ENCODE data around the gene AKAP13. TPM values are rescaled to one million over a fixed set of nuclear protein-coding genes. Genes with fewer than 3 reads are reported as not detected.
"Not testable (repeated sequence)": the region's sequence is repeated elsewhere in the genome, so short reads cannot be mapped to it uniquely, and the experiment has no call there.

AKAP13 gene
- total and polyA plus RNA-seq, 2 of the 13 experiments (the other 11 are each of a cell fraction or from before 2014, with no cell fraction given), result 6.7 to 27.1 TPM

- H3K27ac ChIP-seq (ENCODE audit: extremely low read length, insufficient read depth, low read length); H3K4me3 ChIP-seq (replicated peaks in 1 of 3; ENCODE audit: insufficient read depth in 1 of 3, low read depth in 2 of 3, low read length in 3 of 3); H3K4me2 ChIP-seq (ENCODE audit: low read depth, low read length); intact Hi-C loops (cut with micrococcal nuclease; ENCODE audit: unreplicated experiment); H2AFZ ChIP-seq (ENCODE audit: low read length); FAIRE-seq; in situ Hi-C loops (cut with HindIII; ENCODE audit: extremely low pct_ligation_motif_present, low pct_unique_long_range_greater_than_20kb); BruUV-seq (replicated peaks); H3K27me3 ChIP-seq (ENCODE audit: control insufficient read depth in 1 of 2, insufficient read depth in 2 of 2, low read length in 2 of 2); CTCF ChIA-PET (ENCODE audit: low intra/inter-chr PET ratio, low total read pairs); H3K79me2 ChIP-seq (ENCODE audit: insufficient read depth, low read length); H3K9me3 ChIP-seq (ENCODE audit: low read length); H3K9ac ChIP-seq (ENCODE audit: insufficient read depth, low read depth, low read length); H4K20me1 ChIP-seq (ENCODE audit: insufficient read depth, low read length); H3K36me3 ChIP-seq (replicated peaks in 1 of 2; ENCODE audit: control insufficient read depth in 1 of 2, insufficient read depth in 2 of 2, low read length in 2 of 2); TF ChIP-seq SOX6 (IDR thresholded peaks at IDR 0.05); FOXP1 (IDR thresholded peaks at IDR 0.05); EP300 (CRISPR knock-in tag; IDR thresholded peaks at IDR 0.05; ENCODE audit: borderline replicate concordance); ATF7 (CRISPR knock-in tag; IDR thresholded peaks at IDR 0.05): not testable (repeated sequence)
- ATAC-seq (peak; percentile 51), DNase-seq (ENCODE audit: low spot score) (peak; percentile 69)
- peaks cover 58% of the 10 kb centered on the region for H3K4me1 ChIP-seq (ENCODE audit: insufficient read depth, low read length)
- 82% methylated on average over 1 of the region's 1 CpG for WGBS (ENCODE audit: low lambda C conversion rate)
- POLR2A ChIA-PET, result interaction anchor here (0.9 kb wide), 1 partner anchor 10 kb away, joined by 3 read pairs; no protein-coding TSS in a partner anchor
- TF ChIP-seq HNF4A (CRISPR knock-in tag; IDR thresholded peaks at IDR 0.05) (0 out of 2 replicates have a peak, but pooled peaks have one; percentile 15), FOSL2 (CRISPR knock-in tag; IDR thresholded peaks at IDR 0.05) (peak; percentile 69), POGZ (CRISPR knock-in tag; IDR thresholded peaks at IDR 0.05) (0 out of 2 replicates have a peak, but pooled peaks have one; percentile 21), TFE3 (CRISPR knock-in tag; IDR thresholded peaks at IDR 0.05) (peak; percentile 65), SOX6 (CRISPR knock-in tag; IDR thresholded peaks at IDR 0.05) (peak; percentile 81), NR2F2 (IDR thresholded peaks at IDR 0.05; ENCODE audit: borderline replicate concordance, low read depth) (0 out of 2 replicates have a peak, but pooled peaks have one; percentile 50), FOXP1 (CRISPR knock-in tag; IDR thresholded peaks at IDR 0.05) (peak; percentile 29; the same call in 1 of the 2 replicates), ESRRA (CRISPR knock-in tag; IDR thresholded peaks at IDR 0.05; ENCODE audit: low read depth) (0 out of 2 replicates have a peak, but pooled peaks have one; percentile 37), NR2F6 (IDR thresholded peaks at IDR 0.05) (peak; percentile 79), NR2F6 (CRISPR knock-in tag; IDR thresholded peaks at IDR 0.05) (peak; percentile 82), NCOA2 (CRISPR knock-in tag; IDR thresholded peaks at IDR 0.05) (0 out of 2 replicates have a peak, but pooled peaks have one; percentile 20), MED1 (CRISPR knock-in tag; IDR thresholded peaks at IDR 0.05) (0 out of 2 replicates have a peak, but pooled peaks have one; percentile 23), FOXP4 (CRISPR knock-in tag; IDR thresholded peaks at IDR 0.05) (peak; percentile 66), NR2F1 (CRISPR knock-in tag; IDR thresholded peaks at IDR 0.05) (peak in 1 of 2 experiments; percentile 49; a peak in 3 of 4 replicates), ZFP1 (CRISPR knock-in tag; IDR thresholded peaks at IDR 0.05) (peak; percentile 74; the same call in 1 of the 2 replicates), CEBPB (IDR thresholded peaks at IDR 0.05; ENCODE audit: borderline replicate concordance, low read depth, low read length) (peak; percentile 76), NR2C2 (CRISPR knock-in tag; IDR thresholded peaks at IDR 0.05; ENCODE audit: borderline replicate concordance) (peak; percentile 74), EP300 (IDR thresholded peaks at IDR 0.05; ENCODE audit: low read depth in 2 of 2, low read length in 2 of 2) (0 out of 4 replicates have a peak, but pooled peaks of 1 of the 2 experiments have one; percentile 9), SAP130 (CRISPR knock-in tag; IDR thresholded peaks at IDR 0.05; ENCODE audit: low read depth) (peak; percentile 37), ATF7 (IDR thresholded peaks at IDR 0.05) (peak; percentile 51; the same call in 1 of the 2 replicates)
These were observed 33.8 kb upstream of the AKAP13 start for GRCh38 chr15:85346462-85347084.
